RWPE1 (cell line): ENCODE data around the gene SEMA5A.
A peak's percentile ranks its signal among the peaks of the same experiment; 100 is the strongest.

Experiments used
- CTCF ChIA-PET: fragments of 350-600 bp; sonication (Branson Sonifier 250); formaldehyde crosslinking; extraction: SDS; loops from one replicate; lab custom pipeline; 2021; lab: Yijun Ruan, JAX
- POLR2A ChIA-PET: fragments of 400-600 bp; formaldehyde crosslinking; extraction: SDS; loops from one replicate; lab custom pipeline; 2020; ENCODE audit warnings: antibody characterized with exemption; ENCODE audit not compliant: low non-redundant PET; lab: Yijun Ruan, JAX
- DNase-seq: peaks from one replicate; pipeline ENCODE4 v3.0.0; 2012; ENCODE audit warnings: low spot score
- H3K27ac ChIP-seq: fragments of 450-650 bp; 2 replicates; pipeline ENCODE4 v1.5.1; 2017
- CTCF ChIP-seq: fragments of 450-650 bp; conservative IDR thresholded peaks from 2 replicates; pipeline ENCODE4 v1.5.1; 2017; ENCODE audit warnings: low read depth, mild to moderate bottlenecking

SEMA5A gene

DNA sequence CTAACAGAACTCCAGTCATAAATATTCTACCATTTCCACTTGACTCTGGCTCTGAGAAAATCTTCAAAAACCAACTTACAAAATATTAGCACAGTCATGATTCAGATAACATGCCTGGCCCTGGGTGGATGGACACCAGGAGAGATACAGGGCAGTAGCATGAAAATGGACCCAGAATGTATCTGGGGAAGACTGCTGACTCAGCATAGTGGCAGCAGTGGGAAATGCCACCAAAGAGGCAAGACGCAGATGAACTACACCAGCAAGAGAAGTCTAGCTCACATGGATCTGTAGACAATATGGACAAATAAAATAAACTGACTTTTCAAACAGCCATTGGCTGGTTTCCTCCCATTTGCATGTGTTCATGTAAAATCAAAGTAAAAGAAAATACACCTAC is 359.8 kb downstream of the SEMA5A start:
- H3K27ac ChIP-seq, result no peak overlapping the region
- POLR2A ChIA-PET, result no interaction called here
- CTCF ChIA-PET, result no interaction called here
- TF ChIP-seq CTCF, result no peak
- no peak for DNase-seq

DNA sequence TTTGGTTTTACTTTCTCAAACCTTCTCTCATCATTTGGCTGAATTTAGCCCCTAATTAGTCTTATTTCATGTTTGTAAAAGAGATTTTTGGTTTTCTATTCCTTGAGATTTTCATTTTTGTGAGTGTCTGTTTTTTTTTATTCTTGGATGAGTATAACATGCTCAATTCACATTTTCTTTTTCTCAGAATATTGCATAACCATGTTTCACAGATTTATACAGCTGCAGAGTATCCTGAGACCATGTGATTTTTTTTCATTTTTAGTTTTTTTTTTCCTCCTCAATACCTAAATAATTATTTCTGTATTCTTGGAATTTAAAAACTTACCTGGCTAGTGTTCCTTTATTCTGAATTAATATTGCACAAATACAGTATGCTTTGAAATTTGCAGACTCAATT is 361.9 kb downstream of the SEMA5A start:
- no peak for DNase-seq
- POLR2A ChIA-PET, result no interaction called here
- no peak overlapping the region for H3K27ac ChIP-seq
- no peak for TF ChIP-seq CTCF
- CTCF ChIA-PET, result no interaction called here

- H3K27ac ChIP-seq, result no peak overlapping the region
- DNase-seq, result no peak
- CTCF ChIA-PET, result interaction anchor here (0.7 kb wide), 1 partner anchor 426 kb away, joined by 4 read pairs; no protein-coding TSS in a partner anchor
- POLR2A ChIA-PET, result no interaction called here
- no peak for TF ChIP-seq CTCF
Observed at GRCh38 chr5:9182899-9183695, 362.8 kb downstream of the SEMA5A start.

DNA sequence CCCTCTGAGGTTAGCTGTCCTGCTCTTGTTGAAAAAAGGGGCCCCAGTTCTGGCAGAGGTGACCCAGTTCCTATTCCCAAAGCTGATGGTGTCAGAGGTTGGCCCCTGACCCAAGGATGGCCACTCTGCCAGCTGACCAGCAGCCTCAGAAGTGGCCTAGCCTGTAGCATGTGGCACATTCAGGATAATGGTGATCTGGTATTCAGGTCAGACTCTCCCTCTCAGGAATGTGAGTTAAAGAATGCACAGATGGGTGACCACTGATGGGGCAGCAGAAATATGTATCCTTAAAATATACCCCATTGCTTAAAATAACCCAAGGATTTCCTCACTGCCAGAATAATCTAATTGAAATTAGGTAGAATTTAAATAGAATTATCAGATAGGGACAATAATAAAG is 369.2 kb downstream of the SEMA5A start:
- POLR2A ChIA-PET, result no interaction called here

DNA sequence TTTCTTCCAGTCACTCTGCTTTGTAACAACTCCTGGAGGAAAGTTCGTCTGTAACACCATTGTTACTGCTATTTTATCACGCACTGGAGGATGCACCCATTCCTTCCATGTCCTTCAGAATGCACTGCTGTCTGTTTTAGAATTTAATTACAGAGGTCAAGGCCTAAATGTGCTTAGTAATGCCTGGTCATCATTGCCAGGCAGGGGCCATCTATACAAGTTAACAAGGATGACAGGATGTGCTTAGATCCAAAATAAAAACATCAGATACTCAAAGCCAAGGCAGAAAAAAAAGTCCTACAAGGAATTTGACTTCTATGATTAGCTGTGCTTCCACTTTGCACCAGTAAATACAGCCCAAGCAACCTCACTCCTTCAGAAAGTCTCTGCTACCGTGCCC is 371.4 kb downstream of the SEMA5A start:
- TF ChIP-seq CTCF, result no peak
- no peak for DNase-seq
- ChIA-PET CTCF (no interaction called here), POLR2A (no interaction called here)
- no peak overlapping the region for H3K27ac ChIP-seq

More for the DNA sequence above, 369.2 kb downstream of the SEMA5A start:
- H3K27ac ChIP-seq, result no peak overlapping the region
- TF ChIP-seq CTCF, result no peak
- CTCF ChIA-PET, result no interaction called here
- DNase-seq, result no peak

DNA sequence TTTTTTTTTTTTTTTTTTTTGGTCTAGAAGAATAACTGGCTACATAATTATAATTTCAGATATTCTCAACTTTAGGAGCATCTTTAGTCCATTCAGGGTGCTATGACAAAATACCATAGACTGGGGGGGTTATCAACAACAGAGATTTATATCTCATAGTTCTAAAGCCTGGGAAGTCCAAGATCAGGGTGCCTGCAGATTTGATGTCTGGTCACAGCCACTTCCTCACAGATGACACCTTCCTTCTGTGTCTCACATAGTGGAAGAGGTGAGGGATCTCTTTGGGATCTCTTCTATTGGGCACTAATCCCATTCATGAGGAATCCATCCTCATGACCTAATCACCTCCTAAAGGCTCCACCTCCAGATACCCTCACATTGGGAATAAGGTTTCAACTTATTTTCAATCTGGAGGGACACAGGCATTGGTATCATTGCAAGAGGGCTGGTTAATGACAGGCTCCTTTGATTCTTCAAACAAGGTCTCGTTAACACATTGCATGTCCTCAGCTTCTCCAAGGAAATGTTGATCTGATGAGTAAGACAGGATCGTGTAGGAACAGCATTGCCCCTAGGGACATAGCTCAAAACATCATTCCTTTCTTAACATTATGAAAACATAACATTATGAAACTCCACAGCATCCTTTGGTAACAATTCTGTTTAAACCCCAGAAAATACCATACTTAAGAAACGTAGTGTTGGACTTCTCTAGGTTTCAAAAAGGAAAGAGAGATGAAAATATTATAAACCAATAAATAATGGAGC is 372.4 kb downstream of the SEMA5A start:
- no peak overlapping the region for H3K27ac ChIP-seq
- DNase-seq, result peak; percentile 55
- CTCF ChIA-PET, result interaction anchor here (0.6 kb wide), 1 partner anchor 51 kb away, joined by 3 read pairs; no protein-coding TSS in a partner anchor
- TF ChIP-seq CTCF, result no peak
- POLR2A ChIA-PET, result no interaction called here
